ENCODE data around the gene IL36G.

IL36G gene

DNA sequence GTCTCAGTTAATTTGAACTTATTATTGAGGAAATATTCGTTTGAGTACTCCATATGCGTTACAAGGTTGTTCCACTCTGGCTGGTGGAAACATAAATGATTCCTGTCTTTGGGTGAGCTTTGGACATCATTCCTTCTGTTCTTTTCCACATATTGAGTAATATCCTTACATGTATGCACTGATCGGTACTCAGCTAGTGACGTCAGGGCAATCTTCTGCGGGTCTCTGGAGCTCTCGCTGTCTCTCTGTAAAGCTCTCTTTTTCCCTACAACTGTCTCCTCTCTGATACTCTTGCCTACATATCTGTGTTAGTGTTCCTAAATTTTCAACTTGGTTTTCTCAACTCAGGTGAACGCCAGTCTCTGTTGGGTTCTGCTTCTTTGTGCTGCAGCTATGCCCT, 23.4 kb upstream of the IL36G start:
- H3K4me3 ChIP-seq (ENCODE audit: low read depth, low read length) = no peak overlapping the region
- no peak for DNase-seq (ENCODE audit: low read depth)
- in situ Hi-C loops (cut with HindIII; ENCODE audit: low sequenced_read_pairs) = no loop called here
- TF ChIP-seq, protein P1, sequence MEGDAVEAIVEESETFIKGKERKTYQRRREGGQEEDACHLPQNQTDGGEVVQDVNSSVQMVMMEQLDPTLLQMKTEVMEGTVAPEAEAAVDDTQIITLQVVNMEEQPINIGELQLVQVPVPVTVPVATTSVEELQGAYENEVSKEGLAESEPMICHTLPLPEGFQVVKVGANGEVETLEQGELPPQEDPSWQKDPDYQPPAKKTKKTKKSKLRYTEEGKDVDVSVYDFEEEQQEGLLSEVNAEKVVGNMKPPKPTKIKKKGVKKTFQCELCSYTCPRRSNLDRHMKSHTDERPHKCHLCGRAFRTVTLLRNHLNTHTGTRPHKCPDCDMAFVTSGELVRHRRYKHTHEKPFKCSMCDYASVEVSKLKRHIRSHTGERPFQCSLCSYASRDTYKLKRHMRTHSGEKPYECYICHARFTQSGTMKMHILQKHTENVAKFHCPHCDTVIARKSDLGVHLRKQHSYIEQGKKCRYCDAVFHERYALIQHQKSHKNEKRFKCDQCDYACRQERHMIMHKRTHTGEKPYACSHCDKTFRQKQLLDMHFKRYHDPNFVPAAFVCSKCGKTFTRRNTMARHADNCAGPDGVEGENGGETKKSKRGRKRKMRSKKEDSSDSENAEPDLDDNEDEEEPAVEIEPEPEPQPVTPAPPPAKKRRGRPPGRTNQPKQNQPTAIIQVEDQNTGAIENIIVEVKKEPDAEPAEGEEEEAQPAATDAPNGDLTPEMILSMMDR (IDR thresholded peaks at IDR 0.05; ENCODE audit: low read depth, low read length, missing control alignments) = no peak

DNA sequence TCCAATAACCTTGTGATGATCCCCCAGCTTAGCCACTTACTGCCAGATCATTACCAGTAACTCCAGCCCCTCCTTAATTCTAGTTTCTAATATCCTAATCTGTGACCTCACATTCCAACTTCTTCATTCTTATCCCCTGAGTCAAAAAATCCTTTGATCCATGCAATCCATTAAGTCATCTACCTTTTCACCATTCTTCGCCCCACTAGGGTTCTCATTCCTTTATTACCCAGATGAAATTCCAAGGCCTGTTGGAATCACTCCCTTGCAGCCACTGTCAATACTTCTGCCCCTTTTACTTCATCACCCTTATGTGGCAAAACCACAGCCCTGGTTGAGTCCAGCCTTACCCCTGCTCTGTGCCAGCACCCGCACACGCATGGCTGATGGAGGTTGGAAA, 20.3 kb upstream of the IL36G start:
- in situ Hi-C loops (cut with HindIII; ENCODE audit: low sequenced_read_pairs) = no loop called here
- no peak overlapping the region for H3K4me3 ChIP-seq (ENCODE audit: low read depth, low read length)
- no peak for DNase-seq (ENCODE audit: low read depth)
- TF ChIP-seq, protein P1 (IDR thresholded peaks at IDR 0.05; ENCODE audit: low read depth, low read length, missing control alignments) = no peak

DNA sequence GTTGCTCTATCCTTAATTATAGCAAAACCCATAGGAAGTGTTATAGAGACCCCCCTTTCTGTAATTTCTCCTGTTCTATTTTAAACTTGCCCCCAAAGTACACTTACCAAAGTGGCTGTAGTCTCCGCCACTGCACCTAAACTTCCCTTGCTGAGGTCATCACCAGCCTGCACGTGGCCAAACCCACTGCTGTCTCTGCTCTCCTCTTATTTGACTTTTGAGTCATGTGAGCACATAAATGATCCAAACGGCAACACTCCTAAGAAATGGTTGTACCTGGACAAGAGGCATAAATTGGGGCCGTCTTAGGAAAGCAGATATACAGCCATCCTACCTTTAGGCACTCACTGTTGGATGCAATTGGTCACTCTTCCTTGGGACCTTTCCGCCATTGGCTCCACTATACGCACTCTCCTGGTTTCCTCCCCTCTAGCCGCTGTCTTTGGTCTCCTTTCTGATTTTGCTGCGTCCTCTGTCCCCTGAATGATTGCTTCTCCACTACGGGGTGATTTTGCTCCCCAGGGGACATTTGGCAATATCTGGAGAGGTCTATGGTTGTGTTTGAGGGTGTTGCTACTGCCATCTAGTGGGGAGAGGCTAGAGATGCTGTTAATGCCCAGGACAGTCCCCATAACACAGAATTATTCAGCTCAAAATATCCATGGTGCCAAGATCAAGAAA, 19.2 kb upstream of the IL36G start:
- in situ Hi-C loops (cut with HindIII; ENCODE audit: low sequenced_read_pairs) = no loop called here
- TF ChIP-seq, protein P1 (IDR thresholded peaks at IDR 0.05; ENCODE audit: low read depth, low read length, missing control alignments) = peak; percentile 93
- DNase-seq (ENCODE audit: low read depth) = peak; percentile 36
- no peak overlapping the region for H3K4me3 ChIP-seq (ENCODE audit: low read depth, low read length)

DNA sequence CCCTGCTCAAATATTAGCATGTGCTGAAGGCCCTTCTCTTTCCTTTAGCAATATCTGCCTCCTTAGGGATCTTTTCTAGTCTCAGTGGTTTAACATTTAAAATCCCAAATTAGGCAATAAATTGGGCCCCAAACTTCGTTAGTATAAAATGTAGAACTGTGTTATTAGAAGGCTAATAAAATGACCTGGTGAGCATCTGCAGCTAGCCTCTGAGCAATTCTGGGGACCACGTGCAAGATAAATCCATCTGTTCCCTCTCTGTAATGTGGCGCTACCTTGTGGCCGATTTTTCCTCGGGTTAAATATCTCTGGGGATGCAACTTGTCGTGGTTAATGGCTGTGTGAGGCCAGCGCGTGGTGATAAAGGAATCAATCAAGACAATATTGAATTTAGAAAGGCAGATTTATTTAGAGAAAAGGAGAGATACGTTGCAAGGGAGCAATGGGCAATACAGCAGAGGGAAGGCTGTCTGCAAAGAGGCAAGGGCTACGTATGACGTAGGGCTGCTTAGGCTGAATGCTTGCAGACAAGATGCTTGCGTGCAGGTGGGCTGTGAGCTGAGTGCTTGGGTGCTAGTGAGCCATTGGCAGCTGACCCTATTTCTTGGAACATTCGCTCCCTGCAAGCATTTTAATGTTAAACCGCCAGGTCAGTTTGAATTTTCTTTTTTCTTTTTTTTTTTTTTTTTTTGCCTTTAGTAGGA, 18.5 kb upstream of the IL36G start:
- TF ChIP-seq, protein P1 (IDR thresholded peaks at IDR 0.05; ENCODE audit: low read depth, low read length, missing control alignments) = no peak
- DNase-seq (ENCODE audit: low read depth) = no peak
- no peak overlapping the region for H3K4me3 ChIP-seq (ENCODE audit: low read depth, low read length)
- in situ Hi-C loops (cut with HindIII; ENCODE audit: low sequenced_read_pairs) = no loop called here

DNA sequence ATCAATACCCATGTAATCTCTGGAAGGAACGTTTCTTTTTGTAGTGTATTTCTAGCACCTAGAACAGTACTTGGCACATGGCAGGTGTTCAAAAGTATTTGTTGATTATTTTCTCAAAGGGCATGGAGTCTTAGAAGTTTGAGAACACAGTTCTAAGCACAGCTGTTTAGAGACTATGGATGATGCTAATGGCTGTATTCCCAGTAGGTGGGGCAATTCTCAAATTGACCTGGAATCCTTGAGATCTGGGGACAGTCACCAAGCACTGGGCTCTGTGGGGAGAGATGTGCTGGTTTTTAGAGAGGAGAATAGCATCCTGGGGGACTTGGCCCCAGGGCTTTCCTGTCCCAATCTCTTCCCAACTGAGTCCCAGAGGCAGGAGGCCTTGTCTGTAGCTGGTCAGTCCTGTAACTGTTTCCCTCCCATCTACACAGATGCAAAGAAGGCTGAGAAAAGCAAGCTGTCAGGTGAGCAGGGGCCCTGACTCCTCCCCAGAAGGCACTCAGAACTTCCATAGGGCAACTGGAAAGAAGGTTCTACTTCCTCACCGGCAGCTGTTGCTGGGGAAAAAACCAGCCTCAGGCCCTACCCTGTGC, 17.5 kb upstream of the IL36G start:
- no peak for DNase-seq (ENCODE audit: low read depth)
- TF ChIP-seq, protein P1 (IDR thresholded peaks at IDR 0.05; ENCODE audit: low read depth, low read length, missing control alignments) = no peak
- no peak overlapping the region for H3K4me3 ChIP-seq (ENCODE audit: low read depth, low read length)
- in situ Hi-C loops (cut with HindIII; ENCODE audit: low sequenced_read_pairs) = no loop called here

DNA sequence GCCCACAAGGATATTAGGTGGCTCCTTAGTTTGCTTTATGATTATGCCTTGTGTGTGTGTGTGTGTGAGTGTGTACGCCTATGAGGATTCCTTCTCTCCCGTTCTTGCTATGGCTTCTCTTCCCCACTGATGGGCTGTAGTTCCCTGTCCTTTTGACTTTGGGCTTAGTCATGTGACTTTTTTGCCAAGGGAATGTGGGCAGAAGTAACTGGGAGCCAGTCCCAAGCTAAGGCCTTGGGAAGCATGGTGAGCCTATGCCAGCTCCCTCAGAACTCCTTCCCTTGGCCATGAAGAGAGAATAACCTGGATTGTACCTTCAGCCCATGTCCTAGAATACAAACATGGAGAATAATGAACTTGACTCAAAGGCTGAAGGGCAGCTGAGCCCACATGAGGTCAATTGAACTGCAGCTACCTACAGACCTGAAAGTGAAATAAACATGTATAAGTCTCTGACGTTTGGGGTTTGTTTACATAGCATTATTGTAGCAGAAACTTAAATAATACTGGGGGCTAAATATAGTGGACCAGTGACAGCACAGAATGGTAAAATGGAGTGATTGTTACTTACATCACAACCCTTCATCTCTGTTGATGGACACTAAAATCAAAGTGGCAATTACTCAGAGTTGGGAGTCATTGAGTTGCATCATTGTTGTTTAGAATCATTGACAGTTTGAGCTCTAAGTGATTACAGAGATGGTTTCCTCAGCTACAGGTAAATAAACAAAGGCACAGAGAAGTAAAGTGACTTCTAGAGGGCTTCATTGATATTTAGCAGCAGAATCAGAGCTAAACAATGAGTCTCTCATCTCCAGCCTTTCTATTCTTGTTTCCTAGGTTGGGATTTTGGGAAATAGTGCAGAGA, 15.3 kb upstream of the IL36G start:
- H3K4me3 ChIP-seq (ENCODE audit: low read depth, low read length) = no peak overlapping the region
- no peak for DNase-seq (ENCODE audit: low read depth)
- in situ Hi-C loops (cut with HindIII; ENCODE audit: low sequenced_read_pairs) = no loop called here
- TF ChIP-seq, protein P1 (IDR thresholded peaks at IDR 0.05; ENCODE audit: low read depth, low read length, missing control alignments) = no peak
